Measurements from ENCODE around the gene CUEDC2.

GRCh38 chr10:102418622-102419268 lies 13.6 kb downstream of the CUEDC2 start, which contains the start of gene PSD:
- TF ChIP-seq, protein P1, sequence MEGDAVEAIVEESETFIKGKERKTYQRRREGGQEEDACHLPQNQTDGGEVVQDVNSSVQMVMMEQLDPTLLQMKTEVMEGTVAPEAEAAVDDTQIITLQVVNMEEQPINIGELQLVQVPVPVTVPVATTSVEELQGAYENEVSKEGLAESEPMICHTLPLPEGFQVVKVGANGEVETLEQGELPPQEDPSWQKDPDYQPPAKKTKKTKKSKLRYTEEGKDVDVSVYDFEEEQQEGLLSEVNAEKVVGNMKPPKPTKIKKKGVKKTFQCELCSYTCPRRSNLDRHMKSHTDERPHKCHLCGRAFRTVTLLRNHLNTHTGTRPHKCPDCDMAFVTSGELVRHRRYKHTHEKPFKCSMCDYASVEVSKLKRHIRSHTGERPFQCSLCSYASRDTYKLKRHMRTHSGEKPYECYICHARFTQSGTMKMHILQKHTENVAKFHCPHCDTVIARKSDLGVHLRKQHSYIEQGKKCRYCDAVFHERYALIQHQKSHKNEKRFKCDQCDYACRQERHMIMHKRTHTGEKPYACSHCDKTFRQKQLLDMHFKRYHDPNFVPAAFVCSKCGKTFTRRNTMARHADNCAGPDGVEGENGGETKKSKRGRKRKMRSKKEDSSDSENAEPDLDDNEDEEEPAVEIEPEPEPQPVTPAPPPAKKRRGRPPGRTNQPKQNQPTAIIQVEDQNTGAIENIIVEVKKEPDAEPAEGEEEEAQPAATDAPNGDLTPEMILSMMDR (IDR thresholded peaks at IDR 0.05), result no peak
- no peak for TF ChIP-seq POLR2A (IDR thresholded peaks at IDR 0.05)
- TF ChIP-seq EP300 (IDR thresholded peaks at IDR 0.05), result no peak

Measured in tibial nerve (tissue), 4 donors.